Glomerular visceral epithelial cell (primary cell): ENCODE data around the gene SMAD1.

Experiments used
- DNase-seq: peaks from one replicate; pipeline ENCODE4 v3.0.0-alpha.2; 2016; ENCODE audit errors: extremely low spot score

The SMAD1 gene

DNA sequence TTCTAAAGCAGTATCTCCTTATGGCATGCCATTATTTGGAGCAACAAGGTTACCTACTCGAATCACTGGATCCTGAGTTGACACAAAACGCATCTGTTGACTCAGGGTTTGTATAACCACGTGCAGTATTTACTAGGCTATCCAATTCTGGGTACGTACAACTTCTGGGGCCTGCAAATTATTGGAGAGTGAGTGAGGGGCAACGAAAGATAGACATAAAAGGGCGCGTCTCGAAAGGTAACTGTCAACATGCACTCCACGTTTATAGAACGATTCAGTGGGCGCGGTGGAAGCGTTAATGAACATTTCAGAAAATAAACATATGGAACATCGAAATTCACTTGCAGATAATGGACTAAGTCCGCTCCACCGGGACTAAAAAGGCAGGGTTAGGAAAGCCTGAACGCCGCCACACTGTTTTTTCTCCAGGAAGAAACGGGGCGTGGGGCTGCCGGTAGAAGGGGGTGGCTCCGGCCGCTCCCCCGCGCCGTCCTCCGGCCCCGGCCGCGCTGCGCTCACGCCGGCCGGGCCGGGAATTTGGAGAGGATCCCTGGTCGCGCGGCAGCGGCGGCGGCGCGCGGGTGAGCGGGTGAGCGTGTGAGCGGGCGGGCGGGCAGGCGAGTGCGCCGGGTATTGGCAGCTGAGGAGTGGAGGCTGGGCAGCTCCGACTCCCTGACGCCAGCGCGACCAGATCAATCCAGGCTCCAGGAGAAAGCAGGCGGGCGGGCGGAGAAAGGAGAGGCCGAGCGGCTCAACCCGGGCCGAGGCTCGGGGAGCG, at the start of gene SMAD1:
Gene SMAD1 (plus strand): TSS at position 690 of the 778 bp plus-strand sequence. CDS start 32,761 bp downstream, outside the sequence.
- peak; percentile 84 for DNase-seq

DNA sequence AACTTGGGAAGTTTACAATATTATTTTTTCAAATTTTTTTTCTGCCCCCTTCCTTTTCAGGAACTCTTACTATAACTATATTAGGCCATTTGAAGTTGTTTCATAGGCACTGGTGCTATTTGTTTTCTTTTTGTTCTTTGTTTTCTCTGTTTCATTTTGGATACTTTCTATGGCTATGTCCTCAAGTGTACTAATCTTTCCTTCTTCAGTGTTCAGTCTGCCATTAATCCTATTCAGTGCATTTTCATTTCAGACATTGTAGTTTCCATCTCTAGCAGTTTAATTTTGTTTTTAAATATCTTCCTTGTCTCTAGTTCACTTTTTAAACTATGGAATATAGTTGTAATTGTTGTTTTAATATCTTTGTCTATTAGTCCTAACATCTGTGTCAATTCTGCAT, 48.0 kb upstream of the SMAD1 start:
- DNase-seq: no peak

DNA sequence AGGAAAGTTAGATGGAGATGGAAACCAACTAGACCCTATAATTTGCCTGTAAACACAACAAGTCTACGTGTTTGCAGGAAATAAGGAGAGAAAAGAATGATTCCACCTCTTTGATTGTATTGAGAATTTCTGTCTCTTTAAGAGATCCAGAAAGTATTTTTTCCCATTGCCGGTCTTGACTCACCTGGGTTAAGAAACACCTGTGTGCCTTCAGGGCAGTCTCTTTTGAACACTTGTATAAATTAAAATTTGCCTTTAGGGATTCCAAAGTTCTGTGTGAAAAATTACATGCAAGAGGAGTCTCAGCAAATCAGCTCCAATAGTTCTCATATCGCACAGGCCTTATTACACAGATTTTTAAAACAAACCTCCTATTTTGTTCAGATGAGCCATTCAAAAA, 46.0 kb upstream of the SMAD1 start:
- DNase-seq: no peak

DNA sequence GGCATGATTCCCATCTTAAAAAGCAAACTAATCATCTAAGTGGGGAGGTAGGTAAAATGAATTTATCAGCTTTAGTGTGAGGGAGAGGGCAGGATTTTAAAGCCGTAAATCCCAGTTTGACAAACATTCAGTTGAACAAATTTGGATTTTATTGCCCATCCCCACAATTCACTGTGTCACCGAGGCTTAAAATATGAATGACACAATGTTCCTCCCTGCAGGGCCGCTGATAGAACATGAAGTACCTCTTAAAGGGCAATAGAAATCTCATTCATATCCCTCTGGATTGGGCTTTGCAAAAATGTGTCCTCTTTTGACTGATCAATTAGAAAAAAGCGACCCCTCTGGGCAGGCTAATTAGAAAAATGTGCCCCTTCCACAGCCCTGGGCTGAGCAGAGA, 45.5 kb upstream of the SMAD1 start:
- no peak for DNase-seq

DNA sequence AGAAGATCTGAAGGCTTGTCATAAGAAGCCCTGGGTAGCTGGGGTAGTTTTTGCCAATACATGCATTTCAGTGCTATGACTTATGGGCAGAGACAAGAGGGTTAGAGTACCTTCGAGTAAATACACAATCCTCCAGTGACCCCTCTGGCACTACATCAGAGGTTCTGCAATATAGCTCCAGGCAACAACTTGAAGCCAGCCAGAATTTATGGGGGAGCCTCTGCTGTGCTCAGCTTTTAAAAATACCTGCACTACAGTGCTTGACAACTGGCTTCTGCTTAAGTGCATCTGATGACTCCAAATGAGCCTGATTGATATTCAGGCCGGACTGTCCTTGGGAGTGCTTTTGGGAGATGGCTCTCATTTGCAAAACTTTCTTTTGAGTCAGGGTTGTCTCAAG, 44.9 kb upstream of the SMAD1 start:
- DNase-seq: no peak

DNA sequence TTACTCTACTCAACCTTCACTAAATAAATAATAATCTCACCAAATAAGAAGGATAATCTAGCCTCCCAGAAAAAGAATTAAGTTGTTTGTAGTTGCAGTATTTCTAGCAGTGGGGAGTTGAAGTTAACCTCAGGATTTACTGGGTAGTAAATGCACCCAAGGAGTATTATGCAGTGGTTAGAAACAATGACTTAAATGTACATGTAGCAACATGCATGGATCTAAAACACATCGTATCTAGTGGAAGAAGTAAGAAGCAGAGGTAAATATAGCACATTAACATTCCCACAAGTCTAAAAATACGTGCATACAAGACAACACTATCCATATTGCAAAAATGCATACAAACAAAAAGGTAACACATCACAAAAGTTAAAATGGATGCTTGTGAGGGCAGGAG, 44.2 kb upstream of the SMAD1 start:
- DNase-seq: no peak

DNA sequence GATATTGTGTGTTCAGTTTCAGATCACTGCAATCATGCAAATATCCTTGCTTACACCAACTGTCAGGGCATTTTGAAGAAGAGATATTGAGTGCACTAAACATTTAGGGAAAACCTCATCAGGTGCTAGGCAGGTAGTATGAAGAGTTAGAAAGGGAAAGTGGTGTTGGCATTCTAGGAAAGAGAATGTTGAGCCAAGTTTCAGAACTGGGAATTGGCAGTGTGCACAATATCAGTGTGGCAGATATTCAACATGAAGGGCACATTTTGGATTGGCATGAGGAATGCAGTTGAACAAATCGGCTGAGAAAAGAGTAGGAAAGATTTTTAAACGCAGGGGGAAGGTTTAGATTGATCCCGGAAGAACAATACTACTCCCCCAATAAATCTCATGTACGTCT, 43.4 kb upstream of the SMAD1 start:
- no peak for DNase-seq

DNA sequence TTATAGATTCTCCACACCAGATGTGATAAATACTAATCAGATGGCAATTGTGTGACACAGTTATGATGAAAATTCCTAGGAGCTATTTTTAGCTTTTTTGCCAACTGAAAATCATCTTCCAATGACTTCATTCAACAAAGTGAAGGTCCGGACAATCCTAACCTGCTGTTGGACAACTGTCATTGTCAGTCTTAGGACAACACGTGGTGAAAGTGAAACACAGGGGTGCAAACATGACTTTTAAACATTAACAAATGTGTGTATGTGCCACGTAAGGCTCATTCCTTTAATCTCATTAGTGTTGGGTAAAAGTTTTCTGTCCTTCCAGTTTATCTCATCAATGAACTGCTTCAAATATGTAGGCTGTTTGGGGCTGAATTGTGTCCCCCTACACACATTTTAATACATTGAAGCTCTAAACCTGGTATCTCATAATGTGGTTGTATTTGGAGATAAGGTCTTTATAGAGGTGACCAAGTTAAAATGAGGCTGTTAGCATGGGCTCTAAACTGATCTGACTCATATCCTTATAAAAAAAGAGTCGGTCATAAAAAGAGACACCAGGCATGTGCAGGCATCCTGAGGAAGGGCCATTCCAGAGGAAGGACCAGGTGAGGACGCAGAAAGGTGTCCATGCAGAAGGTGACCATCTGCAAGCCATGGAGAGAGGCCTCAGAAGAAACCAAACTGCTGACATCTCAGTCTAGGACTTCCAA, 41.2 kb upstream of the SMAD1 start:
- no peak for DNase-seq

DNA sequence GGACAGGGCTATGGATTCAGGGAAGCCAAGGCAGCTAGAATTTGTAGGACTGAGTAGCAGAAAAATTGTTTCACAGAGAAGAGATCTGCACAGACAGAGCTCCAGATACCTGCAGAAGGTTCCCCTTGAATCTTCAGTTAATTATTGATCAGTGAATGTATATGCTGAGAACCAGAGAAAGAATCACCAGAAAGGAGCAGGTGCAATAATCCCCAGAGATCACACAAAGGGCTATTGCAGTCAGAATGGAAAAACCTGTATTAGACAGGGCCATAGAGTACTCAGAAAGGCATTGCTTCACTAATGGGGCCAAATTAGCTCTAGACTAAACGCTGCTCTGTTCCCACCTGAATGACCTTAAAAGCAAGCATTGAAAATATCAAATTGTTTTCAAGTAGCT, 35.5 kb upstream of the SMAD1 start:
- no peak for DNase-seq

DNA sequence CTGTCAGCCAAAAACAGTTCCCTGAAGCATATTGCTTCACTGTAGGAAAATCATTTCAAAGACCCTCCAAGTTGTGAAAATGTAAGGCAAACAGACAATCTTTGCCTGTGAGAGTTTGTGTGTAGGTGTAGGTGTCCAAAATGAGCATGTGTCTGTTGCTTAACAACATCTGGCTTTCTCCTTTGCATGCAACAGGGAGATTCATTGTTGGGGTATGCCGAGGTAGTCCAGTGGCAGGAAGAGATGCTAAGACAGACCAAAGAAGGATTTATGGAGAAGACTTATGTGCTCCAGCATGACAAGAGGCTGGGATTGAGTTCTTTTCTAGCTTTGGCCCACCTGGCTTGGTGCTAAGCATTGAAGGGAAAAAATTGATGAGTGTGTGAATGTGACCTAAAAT, 29.8 kb upstream of the SMAD1 start:
- DNase-seq: no peak

DNA sequence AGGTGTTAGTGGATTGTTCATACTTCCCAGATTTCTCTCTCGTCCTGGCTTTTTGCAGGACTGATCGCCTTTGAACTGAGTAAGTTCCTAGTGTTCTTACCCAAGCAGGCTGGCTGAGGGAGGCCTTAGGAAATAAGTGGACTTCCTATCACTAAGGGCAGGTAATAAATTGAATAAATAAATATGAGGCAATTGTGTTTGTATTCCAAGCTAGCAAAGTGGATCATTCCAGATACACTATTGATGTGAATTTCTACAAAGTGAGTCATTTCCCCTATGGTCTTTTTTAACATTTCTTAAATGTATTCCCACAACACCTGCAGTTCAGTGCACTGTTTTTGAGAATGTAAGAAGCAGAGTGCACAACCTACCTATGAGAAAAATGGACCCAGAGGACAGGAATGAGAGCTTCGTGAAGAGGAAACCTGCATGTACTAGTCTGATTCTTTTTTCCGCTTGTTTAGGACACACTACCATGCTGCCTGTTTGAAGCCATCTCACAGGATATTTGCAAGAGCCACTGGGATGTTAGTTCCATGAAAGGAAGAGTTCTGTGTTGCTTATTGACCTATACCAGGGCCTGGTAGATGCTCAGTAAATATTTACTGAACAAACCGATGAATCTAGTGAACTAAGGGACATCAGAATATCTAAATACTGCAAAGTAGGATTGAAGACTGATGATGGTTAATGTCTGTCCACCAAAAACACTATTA, 29.0 kb upstream of the SMAD1 start:
- no peak for DNase-seq

DNA sequence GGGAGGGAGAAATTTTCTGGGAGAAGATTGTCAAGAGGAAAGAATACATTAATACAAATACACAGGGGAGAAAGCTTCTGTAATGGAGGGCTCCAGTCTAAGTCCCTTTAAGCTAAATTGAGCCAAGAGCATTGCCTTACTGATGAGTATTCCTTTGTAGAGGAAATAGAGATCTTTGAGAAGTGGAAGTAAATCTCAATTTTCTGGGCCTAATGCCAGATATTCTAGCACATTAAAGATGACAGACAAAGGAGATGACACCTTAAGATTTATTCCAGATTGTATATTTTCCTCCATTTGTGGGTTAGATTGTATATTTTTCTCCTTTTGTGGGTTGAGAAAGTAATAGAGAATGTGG, 28.5 kb upstream of the SMAD1 start:
- DNase-seq: no peak

DNA sequence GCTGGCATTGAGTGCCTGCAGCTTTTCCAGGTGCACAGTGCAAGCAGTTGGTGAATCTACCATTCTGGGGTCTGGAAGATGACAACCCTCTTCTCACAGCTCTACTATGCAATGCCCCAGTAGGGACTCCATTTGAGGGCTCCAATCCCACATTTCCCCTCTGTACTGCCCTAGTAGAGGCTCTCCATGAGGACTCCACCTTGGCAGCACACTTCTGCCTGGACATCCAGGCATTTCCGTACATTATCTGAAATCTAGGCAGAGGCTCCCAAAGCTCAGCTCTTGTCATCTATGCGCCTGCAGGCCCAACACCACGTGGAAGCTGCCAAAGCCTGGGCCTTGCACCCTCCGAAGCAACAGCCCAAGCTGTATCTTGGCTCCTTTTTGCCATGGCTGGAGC, 8.4 kb upstream of the SMAD1 start:
- DNase-seq: no peak

DNA sequence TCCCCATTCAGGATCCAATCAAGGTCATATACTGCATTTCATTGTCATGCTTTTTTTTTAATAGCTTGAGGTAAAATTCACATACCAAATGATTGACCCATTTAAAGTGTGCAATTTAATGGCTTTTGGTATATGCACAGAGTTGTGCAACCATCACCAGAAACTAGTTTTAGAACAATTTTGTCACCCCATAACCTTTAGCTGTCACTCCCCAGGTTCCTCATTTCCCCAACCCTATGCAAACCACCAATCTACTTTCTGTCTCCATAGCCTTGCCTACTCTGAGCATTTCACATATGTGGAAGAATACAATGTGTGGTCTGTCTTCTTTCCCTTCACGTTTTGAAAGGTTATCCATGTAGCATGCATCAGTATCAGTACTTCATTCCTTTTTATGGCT, 1.4 kb upstream of the SMAD1 start:
- DNase-seq: no peak

DNA sequence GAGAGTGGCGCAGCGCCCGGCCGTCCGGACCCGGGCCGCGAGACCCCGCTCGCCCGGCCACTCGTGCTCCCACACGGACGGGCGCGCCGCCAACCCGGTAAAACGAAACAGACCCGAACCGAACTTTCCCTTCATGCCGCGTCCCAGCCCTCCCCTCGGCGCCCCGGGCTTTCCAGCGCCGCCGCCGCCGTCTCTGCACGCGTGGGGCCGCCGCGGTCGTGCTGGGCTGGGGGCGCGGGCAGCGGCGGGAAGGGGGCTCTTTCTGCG, 222 bp downstream of the SMAD1 start:
- no peak for DNase-seq

DNA sequence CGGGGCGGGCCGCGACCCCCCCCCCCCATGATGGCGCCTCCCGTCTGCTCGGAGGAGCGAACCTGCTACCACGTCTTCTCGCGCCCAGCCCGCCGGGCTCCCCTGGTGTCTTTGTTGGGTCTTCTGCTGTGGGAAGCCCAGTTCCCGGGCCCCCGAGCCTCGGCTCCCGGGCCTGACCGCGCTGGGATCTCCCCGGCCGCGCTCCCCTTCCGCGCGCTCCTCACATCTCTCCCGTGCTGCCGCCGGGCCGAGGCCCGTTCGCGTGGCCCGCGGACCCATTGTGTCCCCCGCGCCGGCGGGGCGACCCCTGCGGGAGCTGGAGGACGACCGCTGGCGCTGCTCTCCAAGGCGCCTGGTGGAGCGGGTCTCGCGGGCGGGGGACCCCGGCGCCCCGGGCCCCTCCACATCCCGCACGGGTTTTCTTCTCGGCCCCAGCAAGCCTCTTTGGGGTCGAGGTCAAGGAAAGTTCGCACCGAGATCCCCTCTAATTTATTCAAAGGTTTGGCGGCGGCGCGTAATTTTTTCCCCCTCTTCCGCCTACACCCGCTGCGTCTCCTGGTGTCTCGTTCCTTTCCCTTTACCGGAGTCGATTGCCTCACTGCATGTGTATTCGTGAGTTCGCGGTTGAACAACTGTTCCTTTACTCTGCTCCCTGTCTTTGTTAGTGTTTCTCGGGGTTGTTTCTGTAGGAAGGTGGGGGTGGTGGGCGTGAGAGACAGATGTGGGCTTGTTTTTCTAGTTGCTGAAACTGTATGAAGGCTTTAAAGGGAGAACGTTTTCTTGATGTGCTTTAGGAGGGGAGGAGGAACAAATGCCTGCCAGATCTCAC, 770 bp downstream of the SMAD1 start:
- peak; percentile 72 for DNase-seq

DNA sequence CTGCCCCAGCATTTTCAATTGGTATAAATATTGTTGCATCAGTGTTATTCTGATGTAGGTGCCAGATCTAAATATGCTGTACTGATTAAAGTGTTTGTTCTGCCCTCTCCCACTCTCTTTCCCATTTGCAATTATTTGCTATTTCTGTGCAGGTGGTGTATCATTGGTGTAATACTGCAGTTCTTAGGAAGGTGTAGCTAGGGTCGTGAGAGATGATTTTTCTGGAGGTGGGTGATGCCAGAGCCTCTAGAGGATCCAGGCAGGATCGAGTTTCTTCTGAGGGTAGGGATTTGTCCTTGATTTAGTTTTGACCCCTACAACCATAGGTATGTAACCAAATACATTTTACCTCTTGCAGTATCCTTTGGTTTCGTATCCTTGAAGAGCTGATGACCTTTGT, 1.9 kb downstream of the SMAD1 start:
- DNase-seq: no peak

DNA sequence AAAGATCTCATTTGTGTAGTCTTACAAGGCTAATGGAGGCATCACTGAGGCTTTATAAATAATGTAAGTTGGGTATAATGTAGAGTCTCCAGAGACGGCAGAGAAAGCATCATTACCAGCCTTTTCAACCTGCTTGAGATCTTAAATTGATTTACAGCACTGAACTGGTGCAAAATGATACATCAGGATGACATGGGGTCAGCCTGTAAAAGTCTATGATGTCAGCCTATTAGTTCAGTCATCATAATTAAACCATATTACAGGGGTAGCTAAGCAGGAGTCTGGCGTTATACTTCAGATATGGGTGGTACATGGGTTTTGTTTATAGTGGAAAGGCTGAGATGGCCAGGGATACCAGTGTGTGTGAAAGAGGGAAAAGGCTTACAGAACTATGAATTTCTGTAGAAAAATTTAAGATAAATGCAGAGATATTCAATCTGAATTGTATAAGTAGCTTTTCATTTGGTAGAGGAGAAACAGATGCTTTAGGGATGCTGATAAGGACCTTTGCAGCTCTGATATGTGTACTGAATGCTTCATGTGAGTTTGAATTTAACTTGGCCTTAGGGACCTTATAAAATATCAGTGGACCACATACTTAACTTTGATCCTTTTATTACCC, 2.7 kb downstream of the SMAD1 start:
- DNase-seq: no peak

DNA sequence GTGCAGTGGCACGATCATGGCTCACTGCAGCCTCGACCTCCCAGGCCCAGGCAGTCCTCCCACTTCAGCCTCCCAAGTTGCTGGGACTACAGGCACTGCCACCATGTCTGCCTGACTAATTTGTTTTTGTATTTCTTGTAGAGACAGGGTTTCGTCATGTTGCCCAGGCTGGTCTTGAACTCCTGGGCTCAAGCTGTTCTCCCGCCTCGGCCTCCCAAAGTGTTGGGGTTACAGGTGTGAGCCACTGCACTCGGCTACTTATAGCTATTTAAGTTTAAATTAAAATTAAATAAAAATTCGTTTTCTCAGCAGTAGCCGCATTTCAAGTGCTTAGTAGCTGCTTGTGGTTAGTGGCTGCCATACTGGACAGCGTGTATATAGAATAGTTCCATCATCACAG, 3.5 kb downstream of the SMAD1 start:
- no peak for DNase-seq

DNA sequence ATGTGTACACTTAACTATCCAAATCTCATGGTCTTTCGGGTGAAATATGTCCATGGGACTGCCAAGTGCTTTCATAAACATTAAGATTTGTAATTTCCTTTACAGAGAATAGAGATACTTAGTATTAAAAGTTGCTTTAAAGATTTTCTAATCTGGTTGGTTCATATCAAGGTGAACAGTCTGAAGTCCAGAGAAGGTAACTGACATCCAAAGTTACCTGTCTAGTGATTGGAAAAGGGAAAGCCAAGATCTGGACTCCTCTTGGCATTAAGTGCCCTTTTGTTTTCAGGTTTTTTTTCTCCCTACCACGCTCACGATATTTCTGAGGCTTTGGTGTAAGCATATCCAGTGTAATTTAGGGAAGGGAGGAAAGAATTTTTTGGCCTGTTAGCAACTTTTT, 5.0 kb downstream of the SMAD1 start:
- DNase-seq: no peak

DNA sequence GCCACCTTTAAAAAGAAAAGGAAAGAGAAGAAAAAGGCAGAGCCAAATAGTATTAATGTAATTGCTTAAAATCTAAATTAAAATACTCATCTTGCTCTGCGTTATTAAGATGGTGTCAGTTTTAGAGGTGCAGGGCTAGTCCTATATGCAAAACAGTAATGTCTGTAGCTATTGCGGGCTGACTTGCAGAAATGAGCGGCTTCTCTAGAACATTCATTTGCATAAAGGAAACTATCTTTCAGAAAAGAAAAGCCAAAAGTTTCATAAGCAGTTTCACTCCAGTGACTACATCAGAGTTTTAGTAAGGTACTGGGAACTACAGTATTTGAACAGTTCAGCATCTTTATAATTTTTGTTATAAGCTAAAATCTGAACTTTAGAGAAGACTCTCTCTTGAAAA, 6.0 kb downstream of the SMAD1 start:
- no peak for DNase-seq

DNA sequence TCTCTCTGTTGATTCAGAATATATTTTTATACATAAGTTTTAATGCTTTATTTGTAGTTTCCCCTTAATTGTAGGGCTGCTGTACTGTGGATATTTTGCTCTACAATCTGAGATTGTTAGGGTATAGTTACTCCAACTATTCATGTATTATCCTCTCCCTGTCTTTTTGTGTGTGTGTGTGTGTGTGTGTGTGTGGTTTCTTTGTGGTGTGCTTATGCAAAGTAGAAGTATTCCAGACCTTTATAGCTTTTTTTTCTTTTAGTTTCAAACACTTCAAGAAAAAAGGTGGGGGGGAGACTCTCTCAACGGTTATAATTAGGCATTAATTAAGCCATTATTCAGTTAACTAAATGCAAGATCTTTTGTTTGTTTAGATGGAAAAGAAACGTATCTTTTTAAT, 6.7 kb downstream of the SMAD1 start:
- DNase-seq: no peak
